ENCODE data around the gene PRKCB. TPM values are rescaled to one million over a fixed set of nuclear protein-coding genes. Genes with fewer than 3 reads are reported as not detected.

The PRKCB gene
- total and polyA plus RNA-seq, 2 experiments from 2014 or later, result 0.70 to 0.92 TPM

- Histone ChIP-seq H3K27ac (no peak overlapping the region), H3K79me2 (no peaks in the 10 kb centered on the region), H3K4me1 (ENCODE audit: insufficient read depth) (no peaks in the 10 kb centered on the region), H3K36me3 (replicated peaks; ENCODE audit: insufficient read depth, low read depth) (no peaks in the 10 kb centered on the region), H3K4me2 (no peak overlapping the region), H3K9me2 (replicated peaks; ENCODE audit: insufficient read depth) (no peaks in the 10 kb centered on the region), H3K27me3 (no peaks in the 10 kb centered on the region), H3K9me3 (ENCODE audit: low read depth) (no peaks in the 10 kb centered on the region), H4K20me1 (ENCODE audit: insufficient read depth, poor library complexity, severe bottlenecking) (no peaks in the 10 kb centered on the region), H3K4me3 (no peak overlapping the region), H2AFZ (no peak overlapping the region)
- no peak for DNase-seq (ENCODE audit: low spot score)
- TF ChIP-seq CTCF (IDR thresholded peaks at IDR 0.05; ENCODE audit: poor library complexity) (no peak), EZH2 (IDR thresholded peaks at IDR 0.05; ENCODE audit: borderline replicate concordance) (no peak), EZH2phosphoT487 (IDR thresholded peaks at IDR 0.05; ENCODE audit: low read depth, severe bottlenecking, unreplicated experiment) (no peak)
- 92% methylated on average over 2 of the region's 2 CpGs for WGBS (ENCODE audit: low lambda C conversion rate, missing lambda C conversion rate)
These were observed 385.4 kb downstream of the PRKCB start for GRCh38 chr16:24221219-24221618.

- Histone ChIP-seq H3K4me1 (ENCODE audit: insufficient read depth) (no peaks in the 10 kb centered on the region), H3K27ac (no peak overlapping the region), H3K79me2 (no peaks in the 10 kb centered on the region), H2AFZ (no peak overlapping the region), H3K4me2 (no peak overlapping the region), H3K27me3 (no peaks in the 10 kb centered on the region), H3K36me3 (replicated peaks; ENCODE audit: insufficient read depth, low read depth) (no peaks in the 10 kb centered on the region), H4K20me1 (ENCODE audit: insufficient read depth, poor library complexity, severe bottlenecking) (no peaks in the 10 kb centered on the region), H3K4me3 (no peak overlapping the region), H3K9me2 (replicated peaks; ENCODE audit: insufficient read depth) (no peaks in the 10 kb centered on the region), H3K9me3 (ENCODE audit: low read depth) (no peaks in the 10 kb centered on the region)
- no peak for DNase-seq (ENCODE audit: low spot score)
- WGBS (ENCODE audit: low lambda C conversion rate, missing lambda C conversion rate), result 94% methylated on average over 7 of the region's 7 CpGs
- TF ChIP-seq CTCF (IDR thresholded peaks at IDR 0.05; ENCODE audit: poor library complexity), result no peak
- TF ChIP-seq EZH2phosphoT487 (IDR thresholded peaks at IDR 0.05; ENCODE audit: low read depth, severe bottlenecking, unreplicated experiment), result no peak
- TF ChIP-seq EZH2 (IDR thresholded peaks at IDR 0.05; ENCODE audit: borderline replicate concordance), result no peak
These were observed 392.7 kb downstream of the PRKCB start for GRCh38 chr16:24228514-24228913.

- Histone ChIP-seq H3K27ac (no peak overlapping the region), H3K4me3 (no peak overlapping the region), H3K9me3 (ENCODE audit: low read depth) (no peaks in the 10 kb centered on the region), H3K9me2 (replicated peaks; ENCODE audit: insufficient read depth) (no peaks in the 10 kb centered on the region), H4K20me1 (ENCODE audit: insufficient read depth, poor library complexity, severe bottlenecking) (no peaks in the 10 kb centered on the region), H3K36me3 (replicated peaks; ENCODE audit: insufficient read depth, low read depth) (no peaks in the 10 kb centered on the region), H3K4me1 (ENCODE audit: insufficient read depth) (no peaks in the 10 kb centered on the region), H3K79me2 (no peaks in the 10 kb centered on the region), H3K4me2 (no peak overlapping the region), H2AFZ (no peak overlapping the region), H3K27me3 (no peaks in the 10 kb centered on the region)
- DNase-seq (ENCODE audit: low spot score), result no peak
- 84% methylated on average over 2 of the region's 2 CpGs for WGBS (ENCODE audit: low lambda C conversion rate, missing lambda C conversion rate)
- TF ChIP-seq CTCF (IDR thresholded peaks at IDR 0.05; ENCODE audit: poor library complexity) (no peak), EZH2phosphoT487 (IDR thresholded peaks at IDR 0.05; ENCODE audit: low read depth, severe bottlenecking, unreplicated experiment) (no peak), EZH2 (IDR thresholded peaks at IDR 0.05; ENCODE audit: borderline replicate concordance) (no peak)
These were observed 397.2 kb downstream of the PRKCB start for GRCh38 chr16:24232936-24233335.

- Histone ChIP-seq H3K36me3 (replicated peaks; ENCODE audit: insufficient read depth, low read depth) (no peaks in the 10 kb centered on the region), H3K4me2 (no peak overlapping the region), H3K27ac (no peak overlapping the region), H3K79me2 (no peaks in the 10 kb centered on the region), H3K9me3 (ENCODE audit: low read depth) (no peaks in the 10 kb centered on the region), H3K27me3 (no peaks in the 10 kb centered on the region), H3K9me2 (replicated peaks; ENCODE audit: insufficient read depth) (no peaks in the 10 kb centered on the region), H2AFZ (no peak overlapping the region), H3K4me1 (ENCODE audit: insufficient read depth) (no peaks in the 10 kb centered on the region), H3K4me3 (no peak overlapping the region), H4K20me1 (ENCODE audit: insufficient read depth, poor library complexity, severe bottlenecking) (no peaks in the 10 kb centered on the region)
- no peak for DNase-seq (ENCODE audit: low spot score)
- TF ChIP-seq CTCF (IDR thresholded peaks at IDR 0.05; ENCODE audit: poor library complexity) (no peak), EZH2 (IDR thresholded peaks at IDR 0.05; ENCODE audit: borderline replicate concordance) (no peak), EZH2phosphoT487 (IDR thresholded peaks at IDR 0.05; ENCODE audit: low read depth, severe bottlenecking, unreplicated experiment) (no peak)
- WGBS (ENCODE audit: low lambda C conversion rate, missing lambda C conversion rate), result 83% methylated on average over 5 of the region's 5 CpGs
These were observed 399.0 kb downstream of the PRKCB start for GRCh38 chr16:24234737-24235136.
